Stimulated activated CD4-positive, alpha-beta T cell treated with anti-CD3 and anti-CD28 coated beads, TNF-alpha, amount 100 ng/mL, for 1 hour (primary cell): ENCODE results near the gene NCKAP5.
"Not testable (repeated sequence)": the region's sequence is repeated elsewhere in the genome, so short reads cannot be mapped to it uniquely, and the experiment has no call there.

ENCODE experiments used
- DNase-seq, 3 donors: peaks; one replicate each; pipeline ENCODE4 v3.0.0-alpha.2; 2020; ENCODE audit warnings: low read depth in 3 of 3, low spot score in 1 of 3

Gene NCKAP5

GRCh38 chr2:132736059-132736458, 832.2 kb downstream of the NCKAP5 start:
- no peak for DNase-seq

GRCh38 chr2:132734961-132735360, 833.3 kb downstream of the NCKAP5 start:
- DNase-seq, result no peak

- DNase-seq, result no peak
Observed at GRCh38 chr2:132733094-132733493, 835.2 kb downstream of the NCKAP5 start.

- no peak for DNase-seq
Observed at GRCh38 chr2:132732694-132733093, 835.6 kb downstream of the NCKAP5 start.

GRCh38 chr2:132731441-132731840, 836.8 kb downstream of the NCKAP5 start:
- no peak for DNase-seq

GRCh38 chr2:132730611-132731010, 837.7 kb downstream of the NCKAP5 start:
- no peak for DNase-seq

GRCh38 chr2:132729522-132729921, 838.7 kb downstream of the NCKAP5 start:
- DNase-seq, result no peak

- no peak for DNase-seq
Observed at GRCh38 chr2:132726155-132726554, 842.1 kb downstream of the NCKAP5 start.

- no peak for DNase-seq
Observed at GRCh38 chr2:132725748-132726147, 842.5 kb downstream of the NCKAP5 start.

- DNase-seq, result no peak
Observed at GRCh38 chr2:132725148-132725547, 843.1 kb downstream of the NCKAP5 start.

- DNase-seq, result no peak
Observed at GRCh38 chr2:132721938-132722337, 846.3 kb downstream of the NCKAP5 start.

- no peak for DNase-seq
Observed at GRCh38 chr2:132720393-132720792, 847.9 kb downstream of the NCKAP5 start.

- DNase-seq, result no peak
Observed at GRCh38 chr2:132719480-132719879, 848.8 kb downstream of the NCKAP5 start.

GRCh38 chr2:132716954-132717353, 851.3 kb downstream of the NCKAP5 start:
- DNase-seq, result no peak

GRCh38 chr2:132715386-132716351, 852.6 kb downstream of the NCKAP5 start:
- no peak for DNase-seq

GRCh38 chr2:132703396-132703795, 864.9 kb downstream of the NCKAP5 start:
- DNase-seq, result no peak

- DNase-seq, result no peak
Observed at GRCh38 chr2:132701810-132702209, 866.5 kb downstream of the NCKAP5 start.

GRCh38 chr2:132699802-132700201, 868.5 kb downstream of the NCKAP5 start:
- not testable (repeated sequence) for DNase-seq

GRCh38 chr2:132698347-132698746, 869.9 kb downstream of the NCKAP5 start:
- not testable (repeated sequence) for DNase-seq

- no peak for DNase-seq
Observed at GRCh38 chr2:132697556-132698205, 870.6 kb downstream of the NCKAP5 start.

- no peak for DNase-seq
Observed at GRCh38 chr2:132692816-132693215, 875.4 kb downstream of the NCKAP5 start.

GRCh38 chr2:132691556-132691955, 876.7 kb downstream of the NCKAP5 start:
- no peak for DNase-seq
